AG04450 (cell line): ENCODE data around the gene C8G. TPM values are rescaled to one million over a fixed set of nuclear protein-coding genes. Genes with fewer than 3 reads are reported as not detected.

Source experiments
- CTCF ChIA-PET: fragments of 300-600, 350-600 bp; formaldehyde crosslinking; extraction: SDS; loops from one replicate; lab custom pipeline; 2022; ENCODE audit warnings: antibody characterized with exemption, inconsistent platforms; lab: Charles Lee
- POLR2A ChIA-PET: fragments of 350-600 bp; formaldehyde crosslinking; extraction: SDS; loops from one replicate; lab custom pipeline; 2021; ENCODE audit warnings: antibody characterized with exemption, inconsistent platforms; lab: Yijun Ruan, JAX
- DNase-seq: peaks from one replicate; pipeline ENCODE4 v3.0.0-alpha.2; 2011; ENCODE audit warnings: low read depth, low spot score
- H3K27ac ChIP-seq: one replicate; pipeline ENCODE4 v1.5.1; 2012; ENCODE audit warnings: low read depth, low read length, control low read depth
- H3K27me3 ChIP-seq: one replicate; pipeline ENCODE4 v1.6.0; 2012; ENCODE audit warnings: low read length; ENCODE audit not compliant: control insufficient read depth, insufficient read depth
- H3K4me3 ChIP-seq: 2 replicates; pipeline ENCODE4 v1.5.1; 2011; ENCODE audit warnings: mild to moderate bottlenecking, low read depth, low read length, control low read depth
- H3K9me3 ChIP-seq: 2 replicates; pipeline ENCODE4 v1.5.1; 2012; ENCODE audit warnings: low read length; ENCODE audit not compliant: control insufficient read depth, insufficient read depth
- CTCF ChIP-seq: IDR thresholded peaks from 2 replicates; pipeline ENCODE4 v1.5.1; 2011; ENCODE audit warnings: low read depth, low read length, control low read depth, inconsistent platforms
- polyA plus RNA-seq: library from polyadenylated mRNA; depleted of rRNA; stranded (reverse); fragments of >200 nt; gene quantifications from 2 replicates; pipeline ENCODE4 v1.2.3, GENCODE V29; 2011

Gene C8G
- polyA plus RNA-seq, 1 experiment: 0.41 TPM

GRCh38 chr9:136935651-136936050, 9.4 kb upstream of the C8G start:
- Histone ChIP-seq H3K9me3 (peaks cover 4% of the 10 kb centered on the region), H3K27ac (no peak overlapping the region), H3K27me3 (no peaks in the 10 kb centered on the region), H3K4me3 (no peak overlapping the region)
- DNase-seq: no peak
- no peak for TF ChIP-seq CTCF
- ChIA-PET POLR2A (no interaction called here), CTCF (no interaction called here)

GRCh38 chr9:136936645-136937170, 8.3 kb upstream of the C8G start:
- CTCF ChIA-PET: no interaction called here
- TF ChIP-seq CTCF: no peak
- no peak overlapping the region for H3K4me3 ChIP-seq
- H3K9me3 ChIP-seq: peaks cover 10% of the 10 kb centered on the region
- POLR2A ChIA-PET: no interaction called here
- no peak for DNase-seq
- no peak overlapping the region for H3K27ac ChIP-seq
- H3K27me3 ChIP-seq: no peaks in the 10 kb centered on the region

- TF ChIP-seq CTCF: no peak
- no peaks in the 10 kb centered on the region for H3K27me3 ChIP-seq
- H3K4me3 ChIP-seq: no peak overlapping the region
- ChIA-PET POLR2A (no interaction called here), CTCF (interaction anchor here (1.9 kb wide), 1 partner anchor 92 kb away, joined by 5 read pairs; no protein-coding TSS in a partner anchor)
- H3K27ac ChIP-seq: no peak overlapping the region
- no peak for DNase-seq
- peaks cover 10% of the 10 kb centered on the region for H3K9me3 ChIP-seq
These were observed 7.6 kb upstream of the C8G start for GRCh38 chr9:136937186-136938001.

- POLR2A ChIA-PET: no interaction called here
- CTCF ChIA-PET: interaction anchor here (1.9 kb wide), 1 partner anchor 90 kb away, joined by 5 read pairs; no protein-coding TSS in a partner anchor
These were observed 5.5 kb upstream of the C8G start for GRCh38 chr9:136939431-136939995.

More at GRCh38 chr9:136939431-136939995, 5.5 kb upstream of the C8G start:
- H3K27ac ChIP-seq: no peak overlapping the region
- no peak for DNase-seq
- H3K4me3 ChIP-seq: no peak overlapping the region
- peaks cover 16% of the 10 kb centered on the region for H3K9me3 ChIP-seq
- TF ChIP-seq CTCF: no peak
- H3K27me3 ChIP-seq: no peaks in the 10 kb centered on the region
